OCI-LY7 (cell line): ENCODE measurements around the gene NBEAL2.

Source experiments
- CTCF ChIP-seq: fragments of 200-600 bp; sonication (generic); conservative IDR thresholded peaks from 2 replicates; pipeline ENCODE4 v1.5.1; 2014; ENCODE audit warnings: mild to moderate bottlenecking, antibody characterized with exemption, low read length, moderate library complexity, mixed read lengths
- EZH2phosphoT487 ChIP-seq: fragments of 200-600 bp; sonication (generic); IDR thresholded peaks from 2 replicates; pipeline ENCODE4 v1.6.1; 2018; ENCODE audit warnings: low read depth, borderline replicate concordance, mild to moderate bottlenecking, mixed run types, antibody characterized with exemption, low read length, moderate library complexity, mixed read lengths

- TF ChIP-seq CTCF (no peak), EZH2phosphoT487 (no peak)
Observed at GRCh38 chr3:47020311-47020710, 40.8 kb downstream of the NBEAL2 start.
